Smooth muscle cell (in vitro differentiated cells): ENCODE results near the gene MRPL9. TPM values are rescaled to one million over a fixed set of nuclear protein-coding genes. Genes with fewer than 3 reads are reported as not detected.

ENCODE experiments used
- DNase-seq: peaks from one replicate; lab custom pipeline; 2025; ENCODE audit not compliant: unreplicated experiment; lab: John Stamatoyannopoulos, UW
- H2AFZ ChIP-seq: fragments of 200-600 bp; sonication (generic); 2 replicates; pipeline ENCODE4 v1.6.0; 2016; ENCODE audit warnings: antibody characterized with exemption, low read depth, mild to moderate bottlenecking
- H3F3A ChIP-seq: fragments of 200-600 bp; sonication (generic); 2 replicates; pipeline ENCODE4 v1.6.0; 2017; ENCODE audit warnings: antibody characterized with exemption, low read depth
- H3K27ac ChIP-seq: fragments of 200-600 bp; sonication (generic); 2 replicates; pipeline ENCODE4 v1.5.1; 2016; ENCODE audit warnings: low read depth, mild to moderate bottlenecking
- H3K27me3 ChIP-seq: fragments of 200-600 bp; sonication (generic); 2 replicates; pipeline ENCODE4 v1.6.1; 2016; ENCODE audit warnings: low read depth, mild to moderate bottlenecking
- H3K36me3 ChIP-seq: fragments of 200-600 bp; sonication (generic); 2 replicates; pipeline ENCODE4 v1.5.1; 2016; ENCODE audit warnings: low read depth
- H3K4me1 ChIP-seq: fragments of 200-600 bp; sonication (generic); 2 replicates; pipeline ENCODE4 v1.5.1; 2016; ENCODE audit warnings: low read depth
- H3K4me2 ChIP-seq: fragments of 200-600 bp; sonication (generic); 2 replicates; pipeline ENCODE4 v1.6.0; 2016; ENCODE audit warnings: mild to moderate bottlenecking
- H3K4me3 ChIP-seq: fragments of 200-600 bp; sonication (generic); 2 replicates; pipeline ENCODE4 v1.5.1; 2016; ENCODE audit warnings: mild to moderate bottlenecking
- H3K79me2 ChIP-seq: fragments of 200-600 bp; sonication (generic); 2 replicates; pipeline ENCODE4 v1.6.0; 2016; ENCODE audit warnings: low read depth, mild to moderate bottlenecking
- H3K9ac ChIP-seq: fragments of 200-600 bp; sonication (generic); 2 replicates; pipeline ENCODE4 v1.6.0; 2016; ENCODE audit warnings: low read depth
- H3K9me3 ChIP-seq: fragments of 200-600 bp; sonication (generic); replicated peaks from 2 replicates; pipeline ENCODE4 v1.5.1; 2016; ENCODE audit warnings: low read depth
- H4K20me1 ChIP-seq: fragments of 200-600 bp; sonication (generic); 2 replicates; pipeline ENCODE4 v1.6.0; 2016; ENCODE audit warnings: low read depth
- CTCF ChIP-seq: fragments of 200-600 bp; sonication (generic); IDR thresholded peaks from 2 replicates; pipeline ENCODE4 v1.5.1; 2017; ENCODE audit warnings: borderline replicate concordance, mild to moderate bottlenecking, antibody characterized with exemption; ENCODE audit not compliant: insufficient read depth, poor library complexity, severe bottlenecking
- WGBS: methylation state at CpG from one replicate; pipeline ENCODE4 v1.1.7; 2016; ENCODE audit warnings: low lambda C conversion rate; 5-methylcytosine and 5-hydroxymethylcytosine counted together
- polyA plus RNA-seq: library from polyadenylated mRNA; unstranded; fragments of >200 nt; fragmentation: Nextera tagmentation; extraction: Ambion mirVana; gene quantifications from 2 replicates; pipeline ENCODE4 v1.2.1, GENCODE V29; 2016
- small RNA-seq: library from RNA; depleted of rRNA; stranded (forward); fragments of <200 nt; gene quantifications from one replicate; pipeline ENCODE3, GENCODE V24; 2014
- total RNA-seq: library from RNA; depleted of rRNA; stranded (reverse); fragments of >200 nt; gene quantifications from 2 replicates; pipeline ENCODE4 v1.2.3, GENCODE V29; 2014

The MRPL9 gene
- total and polyA plus RNA-seq, 2 experiments from 2014 or later: 109 to 151 TPM

GRCh38 chr1:151710187-151710840 lies 53.0 kb downstream of the MRPL9 start:
- WGBS: 55% methylated on average over 15 of the region's 15 CpGs
- Histone ChIP-seq H2AFZ (no peak overlapping the region), H3K4me1 (no peaks in the 10 kb centered on the region), H3K36me3 (no peaks in the 10 kb centered on the region), H3K4me2 (no peak overlapping the region), H3K79me2 (no peaks in the 10 kb centered on the region), H4K20me1 (no peaks in the 10 kb centered on the region), H3F3A (no peaks in the 10 kb centered on the region), H3K4me3 (no peak overlapping the region), H3K27me3 (peaks cover 5% of the 10 kb centered on the region), H3K9ac (no peak overlapping the region), H3K9me3 (no peaks in the 10 kb centered on the region), H3K27ac (no peak overlapping the region)
- no peak for TF ChIP-seq CTCF
- DNase-seq: no peak

Small RNA genes lying within 50 kb of the gene (small RNA-seq; reads per million reads assigned to genes)
- not detected for gene RNU6-662P

Other genes starting within 250 kb of the MRPL9 start
- gene TUFT1, start 223.2 kb downstream of the MRPL9 start, total RNA-seq: 19.6 and 20.0 TPM in 2 replicates
- gene TUFT1, start 223.2 kb downstream of the MRPL9 start, polyA plus RNA-seq: 15.1 and 30.7 TPM in 2 replicates
- gene SNX27, start 151.4 kb downstream of the MRPL9 start, total RNA-seq: 20.9 and 22.6 TPM in 2 replicates
- 11.9 and 12.0 TPM in 2 replicates for gene SNX27, start 151.4 kb downstream of the MRPL9 start, polyA plus RNA-seq
- gene CELF3, start 46.7 kb downstream of the MRPL9 start, total RNA-seq: not detected in 2 replicates
- gene CELF3, start 46.7 kb downstream of the MRPL9 start, polyA plus RNA-seq: not detected in 2 replicates
- gene RIIAD1, start 42.0 kb downstream of the MRPL9 start, total RNA-seq: not detected in 2 replicates
- not detected in 2 replicates for gene RIIAD1, start 42.0 kb downstream of the MRPL9 start, polyA plus RNA-seq
- 3.9 and 8.5 TPM in 2 replicates for gene TDRKH, start 27.0 kb upstream of the MRPL9 start, total RNA-seq
- 3.9 and 4.7 TPM in 2 replicates for gene TDRKH, start 27.0 kb upstream of the MRPL9 start, polyA plus RNA-seq
- not detected in 2 replicates for gene LINGO4, start 41.9 kb upstream of the MRPL9 start, total RNA-seq
- not detected in 2 replicates for gene LINGO4, start 41.9 kb upstream of the MRPL9 start, polyA plus RNA-seq
- not detected in 2 replicates for gene RORC, start 68.3 kb upstream of the MRPL9 start, total RNA-seq
- not detected in 2 replicates for gene RORC, start 68.3 kb upstream of the MRPL9 start, polyA plus RNA-seq
- not detected in 2 replicates for gene C2CD4D, start 76.3 kb upstream of the MRPL9 start, total RNA-seq
- 1.2 TPM in 1 of 2 replicates, not detected in the other for gene C2CD4D, start 76.3 kb upstream of the MRPL9 start, polyA plus RNA-seq
- 0.76 and 2.1 TPM in 2 replicates for gene THEM5, start 90.2 kb upstream of the MRPL9 start, total RNA-seq
- gene THEM5, start 90.2 kb upstream of the MRPL9 start, polyA plus RNA-seq: 1.0 and 1.3 TPM in 2 replicates
- 11.8 and 14.4 TPM in 2 replicates for gene THEM4, start 146.0 kb upstream of the MRPL9 start, total RNA-seq
- gene THEM4, start 146.0 kb upstream of the MRPL9 start, polyA plus RNA-seq: 15.9 and 19.0 TPM in 2 replicates
- gene S100A10, start 230.4 kb upstream of the MRPL9 start, total RNA-seq: 339 and 477 TPM in 2 replicates
- gene S100A10, start 230.4 kb upstream of the MRPL9 start, polyA plus RNA-seq: 1,351 and 2,073 TPM in 2 replicates